ENCODE results near the gene CAPN5.
"Not testable (repeated sequence)": the region's sequence is repeated elsewhere in the genome, so short reads cannot be mapped to it uniquely, and the experiment has no call there.

Gene CAPN5

GRCh38 chr11:77066229-77067042 is at the start of gene CAPN5:
CAPN5 (plus strand) TSS chr11:77066971; CDS start chr11:77084887, 17,916 bp downstream.
- peak; percentile 92 for DNase-seq

- not testable (repeated sequence) for DNase-seq
Observed at GRCh38 chr11:77018396-77018924, 48.3 kb upstream of the CAPN5 start.

DNA sequence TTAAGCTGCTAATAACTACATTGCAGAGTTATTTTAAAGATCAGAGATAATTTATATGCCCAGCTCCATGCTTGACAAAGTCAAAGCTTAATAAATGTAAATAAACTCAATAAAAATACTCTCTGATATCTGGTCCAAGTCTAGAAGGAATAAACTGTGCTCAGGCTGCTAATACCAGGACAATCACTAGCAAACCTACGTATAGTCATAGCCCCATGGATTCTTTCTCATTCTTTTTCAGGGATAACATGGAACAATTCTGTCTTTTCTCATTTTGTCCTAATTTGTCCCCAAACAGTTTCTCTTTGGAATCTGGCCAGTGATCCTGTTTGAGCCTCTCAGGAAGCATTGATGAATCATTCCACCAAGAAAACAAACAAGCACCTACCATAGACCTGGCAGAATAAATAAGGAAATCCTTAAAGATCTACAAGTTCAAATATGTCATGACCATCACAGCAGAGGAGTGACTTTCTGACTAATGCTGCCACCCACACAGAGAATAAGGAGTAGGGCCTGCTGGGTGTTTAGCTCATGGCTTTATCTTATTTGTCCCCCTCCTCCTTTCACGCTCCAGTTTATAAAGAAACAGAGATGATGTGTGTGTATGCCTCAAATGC is 46.7 kb upstream of the CAPN5 start:
- no peak for DNase-seq

DNA sequence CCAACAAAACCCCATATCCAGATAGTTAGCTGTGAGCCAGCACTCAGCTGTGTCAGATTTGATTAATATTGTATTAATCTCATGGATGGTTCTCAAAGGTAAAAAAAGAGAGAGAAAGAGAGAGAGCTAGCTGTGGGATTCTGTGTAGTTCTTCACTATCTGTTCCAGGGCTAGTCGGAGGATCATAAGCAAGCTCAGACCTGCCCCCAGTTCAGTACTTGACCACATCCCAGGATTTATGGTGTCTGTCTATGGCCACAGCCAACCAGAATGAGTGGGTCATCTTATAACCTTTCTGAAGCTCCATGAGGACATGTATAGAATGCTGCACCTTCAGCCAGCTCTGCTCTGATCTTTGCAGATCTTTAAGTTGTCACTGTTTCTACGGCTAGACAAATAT is 46.0 kb upstream of the CAPN5 start:
- no peak for DNase-seq

- no peak for DNase-seq
Observed at GRCh38 chr11:77024745-77025144, 42.0 kb upstream of the CAPN5 start.

GRCh38 chr11:77026221-77026620 is 40.5 kb upstream of the CAPN5 start:
- no peak for DNase-seq

- DNase-seq, result no peak
Observed at GRCh38 chr11:77026743-77027142, 40.0 kb upstream of the CAPN5 start.

DNA sequence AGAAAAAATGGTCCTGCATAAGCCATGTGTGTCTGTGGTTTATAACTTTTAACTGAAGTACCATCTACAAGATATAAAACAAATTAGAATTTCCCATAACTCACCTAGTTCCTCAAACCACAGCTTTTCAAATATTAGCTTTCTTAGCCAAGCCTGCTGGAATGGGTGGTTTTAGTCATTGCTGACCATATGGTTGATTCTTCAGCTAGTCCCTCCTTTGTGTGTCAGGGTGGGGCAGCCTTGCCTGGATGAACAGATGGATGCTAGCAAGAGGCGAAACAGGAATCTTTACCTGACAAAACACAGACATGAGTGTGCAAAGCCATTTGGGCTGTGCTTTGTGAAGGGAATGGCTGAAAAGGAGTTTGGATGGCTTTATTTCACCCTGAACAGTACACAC is 39.5 kb upstream of the CAPN5 start:
- DNase-seq, result no peak

DNA sequence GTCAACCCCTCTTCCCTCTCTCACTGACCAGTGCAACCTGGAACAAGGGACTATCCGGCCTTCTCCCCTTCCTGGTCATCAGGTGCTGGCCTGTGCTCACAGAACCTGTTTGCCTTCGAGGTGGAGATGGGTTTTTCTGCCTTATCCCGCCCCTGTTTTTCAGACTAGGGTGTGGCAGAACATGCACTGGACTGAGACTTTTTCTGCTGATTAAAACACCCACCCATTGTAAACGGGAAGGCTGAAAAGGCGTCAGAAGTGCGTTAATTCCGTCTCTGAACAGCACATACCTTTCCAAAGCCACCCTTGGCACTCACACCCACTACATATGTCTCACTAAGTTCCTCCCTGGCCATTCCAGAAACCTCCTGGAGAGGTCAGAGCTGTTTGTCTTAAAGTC is 36.9 kb upstream of the CAPN5 start:
- DNase-seq, result no peak

DNA sequence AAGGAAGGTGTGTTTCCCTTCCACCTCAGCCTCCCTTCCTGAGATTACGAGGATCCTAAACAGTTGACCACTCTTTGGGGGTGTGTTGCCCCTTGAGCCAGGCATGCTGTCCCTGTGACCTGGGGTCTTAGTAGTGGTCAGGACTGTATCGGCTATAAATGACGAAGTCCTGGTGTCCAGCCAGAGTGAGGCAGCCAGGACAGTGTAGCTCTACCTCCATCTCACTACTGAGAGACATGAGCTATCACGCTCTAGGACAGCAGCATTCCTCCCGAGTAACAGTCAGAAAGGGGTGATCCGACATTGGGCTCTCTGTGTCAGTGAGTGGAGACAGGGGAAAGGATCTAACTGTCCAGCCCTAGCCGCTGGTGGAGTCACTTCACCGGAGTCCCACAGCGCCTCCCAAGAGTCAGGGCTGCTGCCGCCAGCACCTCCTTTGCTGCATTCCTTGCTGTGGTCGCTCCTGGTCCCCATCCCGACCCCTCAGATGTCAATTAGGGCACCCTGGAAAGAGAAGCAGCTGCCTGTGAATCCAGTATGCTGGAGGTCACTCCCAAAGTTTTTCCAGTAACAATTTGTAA is 35.8 kb upstream of the CAPN5 start:
- DNase-seq, result no peak

DNA sequence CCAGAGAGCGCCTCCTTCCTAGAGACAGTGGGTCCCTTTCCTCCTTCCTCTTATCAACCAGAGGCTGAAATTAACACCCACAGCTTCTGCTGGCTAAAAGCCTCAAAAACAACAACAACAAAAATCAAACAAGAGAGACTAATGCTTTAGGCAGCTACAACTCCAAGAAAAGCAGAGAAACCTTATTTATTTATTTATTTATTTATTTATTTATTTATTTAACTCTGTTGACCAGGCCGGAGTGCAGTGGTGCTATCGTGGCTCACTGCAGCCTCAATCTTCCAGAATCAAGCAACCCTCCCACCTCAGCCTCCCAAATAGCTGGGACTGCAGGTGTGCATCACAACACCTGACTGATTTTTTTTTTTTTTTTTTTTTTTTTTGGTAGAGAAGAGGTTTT is 35.2 kb upstream of the CAPN5 start:
- no peak for DNase-seq

DNA sequence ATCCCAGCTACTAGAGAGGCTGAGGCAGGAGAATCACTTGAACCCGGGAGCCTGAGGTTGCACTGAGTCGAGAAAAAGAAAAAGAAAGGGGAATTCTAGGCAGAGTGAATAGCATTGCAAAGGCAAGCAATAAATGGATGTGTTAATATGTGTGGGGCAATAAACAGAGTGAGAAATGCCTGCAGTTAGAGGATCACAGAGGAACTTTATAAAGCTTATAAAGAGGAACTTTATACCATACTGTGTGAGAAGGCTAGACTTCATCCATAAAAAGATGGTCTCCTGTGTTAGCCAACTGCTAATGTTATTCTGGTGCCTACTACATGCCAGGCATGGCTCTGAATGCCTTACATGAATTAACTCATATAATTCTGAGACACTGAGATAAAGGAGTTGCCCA is 31.7 kb upstream of the CAPN5 start:
- no peak for DNase-seq

DNA sequence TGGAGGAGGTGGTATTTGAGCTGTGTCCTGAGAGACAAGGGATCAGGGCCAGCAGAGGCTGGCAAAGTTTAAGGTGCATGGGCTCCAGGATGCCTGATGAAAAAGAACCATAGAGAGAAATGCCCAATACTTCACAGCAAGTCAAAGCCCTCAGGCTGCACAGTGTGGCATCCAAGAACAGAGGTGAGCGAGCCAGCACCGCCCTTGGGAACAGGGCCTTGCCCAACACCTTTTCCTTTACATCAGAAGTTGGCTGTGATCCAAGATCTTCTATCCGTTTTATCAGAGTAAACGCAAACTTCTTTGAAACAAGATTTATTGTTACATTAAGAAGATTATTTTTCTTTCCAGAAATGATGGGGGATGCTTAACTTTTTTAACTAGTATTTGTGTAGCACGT is 31.2 kb upstream of the CAPN5 start:
- DNase-seq, result peak; percentile 36

DNA sequence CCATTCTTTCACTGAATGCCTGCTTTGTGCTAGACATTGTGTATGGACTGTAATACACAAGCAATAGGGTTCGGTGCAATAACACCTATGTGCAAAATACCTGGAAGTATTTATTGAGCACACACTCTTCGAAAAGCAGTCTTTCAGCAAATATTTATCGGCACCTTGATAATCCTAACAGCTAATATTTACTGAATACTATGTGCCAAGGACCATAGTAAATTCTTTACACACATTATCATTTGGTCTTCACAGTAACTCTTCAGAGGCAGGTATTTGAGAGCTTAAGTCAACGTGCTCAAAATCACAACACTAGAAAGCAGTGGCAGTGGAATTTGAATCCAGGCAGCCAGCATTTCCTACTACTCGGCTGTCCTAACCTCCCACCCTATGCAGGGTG is 30.4 kb upstream of the CAPN5 start:
- no peak for DNase-seq

DNA sequence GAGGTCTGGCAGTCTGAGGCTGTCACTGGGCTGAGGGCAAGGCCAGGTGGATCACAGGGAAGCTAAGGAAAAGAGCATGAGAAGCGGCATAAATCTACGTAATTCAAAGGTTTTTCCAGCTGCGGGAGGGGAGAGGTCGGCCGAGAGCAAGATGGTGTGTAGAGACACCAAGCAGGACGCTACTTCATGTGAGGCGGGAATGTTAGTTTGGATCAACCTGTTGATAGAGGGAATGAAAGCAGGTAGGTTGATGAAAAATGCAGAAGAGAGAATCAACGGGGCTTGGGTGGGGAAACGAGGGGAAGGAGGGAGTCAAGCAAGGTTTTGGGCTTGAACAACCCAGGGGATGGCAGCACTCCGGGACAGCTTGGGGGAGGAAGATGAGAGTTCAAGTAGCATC is 29.7 kb upstream of the CAPN5 start:
- no peak for DNase-seq

GRCh38 chr11:77038029-77038824 is 28.5 kb upstream of the CAPN5 start:
- no peak for DNase-seq

- no peak for DNase-seq
Observed at GRCh38 chr11:77038825-77039326, 27.9 kb upstream of the CAPN5 start.

- no peak for DNase-seq
Observed at GRCh38 chr11:77039491-77040400, 27.0 kb upstream of the CAPN5 start.

DNA sequence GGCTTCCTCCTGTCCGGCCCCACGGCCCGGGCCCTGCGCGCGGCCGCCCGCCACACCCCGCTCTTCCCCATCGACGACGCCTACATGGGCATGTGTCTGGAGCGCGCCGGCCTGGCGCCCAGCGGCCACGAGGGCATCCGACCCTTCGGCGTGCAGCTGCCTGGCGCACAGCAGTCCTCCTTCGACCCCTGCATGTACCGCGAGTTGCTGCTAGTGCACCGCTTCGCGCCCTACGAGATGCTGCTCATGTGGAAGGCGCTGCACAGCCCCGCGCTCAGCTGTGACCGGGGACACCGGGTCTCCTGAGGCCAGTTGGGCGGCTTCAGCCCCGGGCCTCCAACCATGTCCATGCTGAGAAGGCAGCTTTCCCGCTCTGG is 26.4 kb upstream of the CAPN5 start:
- DNase-seq, result no peak

GRCh38 chr11:77040889-77041288 is 25.9 kb upstream of the CAPN5 start:
- DNase-seq, result no peak

- DNase-seq, result no peak
Observed at GRCh38 chr11:77042111-77042726, 24.6 kb upstream of the CAPN5 start.

Measured in NCI-H345 (cell line).